ENCODE measurements around the gene PPP1R17. TPM values are rescaled to one million over a fixed set of nuclear protein-coding genes. Genes with fewer than 3 reads are reported as not detected.
A peak's percentile ranks its signal among the peaks of the same experiment; 100 is the strongest.

The PPP1R17 gene
- total and polyA plus RNA-seq, 4 donors: 1.2 to 3.3 (median 2.2) TPM

DNA sequence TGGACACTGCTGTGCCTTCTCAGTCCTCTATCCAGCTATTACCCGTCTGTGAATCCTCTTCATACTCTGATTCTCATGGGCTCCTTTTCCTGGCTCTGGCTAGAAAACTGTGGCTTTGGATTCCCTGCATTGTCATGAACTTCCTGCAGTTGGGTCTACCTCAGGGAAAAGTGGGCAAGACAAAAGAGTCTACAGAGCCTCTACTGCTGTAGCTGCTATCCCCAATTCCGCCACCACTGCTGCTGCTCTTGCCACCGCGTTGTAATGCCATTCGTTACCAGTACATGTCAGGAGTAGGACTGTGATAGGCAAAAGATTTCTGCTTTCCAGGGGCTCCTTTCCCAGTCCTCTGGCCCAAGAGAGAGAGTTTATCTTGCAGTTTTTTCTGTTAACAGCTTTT, 23.9 kb upstream of the PPP1R17 start:
- no peaks in the 10 kb centered on the region for H3K36me3 ChIP-seq (ENCODE audit: control insufficient read depth, insufficient read depth, low read length)
- H3K4me1 ChIP-seq (ENCODE audit: control insufficient read depth, insufficient read depth, low read length): no peaks in the 10 kb centered on the region
- H3K9me3 ChIP-seq (ENCODE audit: control insufficient read depth, insufficient read depth, low read length): no peaks in the 10 kb centered on the region
- 71% methylated on average over 5 of the region's 5 CpGs for WGBS (ENCODE audit: insufficient coverage)
- DNase-seq (ENCODE audit: low read depth in 4 of 6, low spot score in 6 of 6): no peak
- H3K27ac ChIP-seq (ENCODE audit: low read depth, low read length): no peak overlapping the region
- no peak overlapping the region for H3K4me3 ChIP-seq (ENCODE audit: low read depth, low read length)
- no peaks in the 10 kb centered on the region for H3K27me3 ChIP-seq (ENCODE audit: control insufficient read depth, insufficient read depth, low read length)

DNA sequence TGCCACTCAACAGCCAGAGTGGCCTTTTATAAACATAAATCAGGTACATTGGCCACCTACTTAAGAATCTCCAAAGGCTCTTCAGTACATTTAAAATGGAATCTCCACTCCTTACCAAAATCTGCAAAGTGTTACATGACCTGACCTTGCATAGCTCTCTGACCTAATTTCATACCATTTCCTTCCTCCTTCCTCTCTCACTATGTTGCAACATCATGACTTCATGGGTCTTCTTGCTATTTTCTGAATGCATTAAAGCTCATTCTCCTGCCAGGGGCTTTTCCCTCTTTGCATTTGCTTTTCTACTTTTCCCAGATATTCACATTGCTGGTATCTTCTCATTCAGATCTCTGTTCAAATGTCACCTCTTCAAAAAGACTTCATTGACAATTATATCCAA, 22.1 kb upstream of the PPP1R17 start:
- H3K36me3 ChIP-seq (ENCODE audit: control insufficient read depth, insufficient read depth, low read length): no peaks in the 10 kb centered on the region

GRCh38 chr7:31665546-31665945, 21.5 kb upstream of the PPP1R17 start:
- Histone ChIP-seq H3K4me3 (ENCODE audit: low read depth, low read length) (no peak overlapping the region), H3K9me3 (ENCODE audit: control insufficient read depth, insufficient read depth, low read length) (no peaks in the 10 kb centered on the region), H3K27me3 (ENCODE audit: control insufficient read depth, insufficient read depth, low read length) (no peaks in the 10 kb centered on the region), H3K36me3 (ENCODE audit: control insufficient read depth, insufficient read depth, low read length) (no peaks in the 10 kb centered on the region), H3K4me1 (ENCODE audit: control insufficient read depth, insufficient read depth, low read length) (no peaks in the 10 kb centered on the region), H3K27ac (ENCODE audit: low read depth, low read length) (no peak overlapping the region)
- WGBS (ENCODE audit: insufficient coverage): no CpG with 5 or more reads among the region's 1 CpG
- DNase-seq (ENCODE audit: low read depth in 4 of 6, low spot score in 6 of 6): no peak

More for the DNA sequence above, 22.1 kb upstream of the PPP1R17 start:
- no peak overlapping the region for H3K27ac ChIP-seq (ENCODE audit: low read depth, low read length)
- no peaks in the 10 kb centered on the region for H3K9me3 ChIP-seq (ENCODE audit: control insufficient read depth, insufficient read depth, low read length)
- DNase-seq (ENCODE audit: low read depth in 4 of 6, low spot score in 6 of 6): no peak
- H3K4me3 ChIP-seq (ENCODE audit: low read depth, low read length): no peak overlapping the region
- no peaks in the 10 kb centered on the region for H3K4me1 ChIP-seq (ENCODE audit: control insufficient read depth, insufficient read depth, low read length)
- no peaks in the 10 kb centered on the region for H3K27me3 ChIP-seq (ENCODE audit: control insufficient read depth, insufficient read depth, low read length)

DNA sequence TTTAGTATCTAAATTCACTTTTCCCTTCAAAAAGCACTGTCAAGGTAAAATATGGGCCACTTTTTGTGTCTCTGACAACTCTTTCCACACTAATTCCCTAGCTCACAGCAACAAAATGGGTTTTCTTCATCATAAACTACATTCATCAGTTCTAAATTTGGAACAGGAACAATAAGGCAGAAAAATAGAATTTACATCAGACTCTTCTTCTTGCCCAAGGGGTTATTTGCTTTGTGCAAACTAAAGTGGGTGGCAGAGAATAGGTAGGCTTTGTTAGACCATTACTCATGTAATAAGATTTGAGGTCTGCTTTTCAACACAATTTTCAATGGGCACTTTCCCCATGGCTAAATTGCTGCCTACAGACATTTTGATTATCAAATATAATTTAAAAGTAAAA, 17.6 kb upstream of the PPP1R17 start:
- Histone ChIP-seq H3K27ac (ENCODE audit: low read depth, low read length) (no peak overlapping the region), H3K4me3 (ENCODE audit: low read depth, low read length) (no peak overlapping the region), H3K36me3 (ENCODE audit: control insufficient read depth, insufficient read depth, low read length) (no peaks in the 10 kb centered on the region), H3K27me3 (ENCODE audit: control insufficient read depth, insufficient read depth, low read length) (no peaks in the 10 kb centered on the region), H3K9me3 (ENCODE audit: control insufficient read depth, insufficient read depth, low read length) (peaks cover 3% of the 10 kb centered on the region), H3K4me1 (ENCODE audit: control insufficient read depth, insufficient read depth, low read length) (no peaks in the 10 kb centered on the region)
- DNase-seq (ENCODE audit: low read depth in 4 of 6, low spot score in 6 of 6): no peak

GRCh38 chr7:31679574-31680305, 7.3 kb upstream of the PPP1R17 start:
- no peaks in the 10 kb centered on the region for H3K9me3 ChIP-seq (ENCODE audit: control insufficient read depth, insufficient read depth, low read length)
- H3K4me1 ChIP-seq (ENCODE audit: control insufficient read depth, insufficient read depth, low read length): no peaks in the 10 kb centered on the region
- H3K27me3 ChIP-seq (ENCODE audit: control insufficient read depth, insufficient read depth, low read length): no peaks in the 10 kb centered on the region
- WGBS (ENCODE audit: insufficient coverage): 56% methylated on average over 8 of the region's 12 CpGs
- no peak overlapping the region for H3K27ac ChIP-seq (ENCODE audit: low read depth, low read length)
- DNase-seq (ENCODE audit: low read depth in 4 of 6, low spot score in 6 of 6): peak in 2 of 6 donors; percentile 67 to 78
- no peak overlapping the region for H3K4me3 ChIP-seq (ENCODE audit: low read depth, low read length)
- no peaks in the 10 kb centered on the region for H3K36me3 ChIP-seq (ENCODE audit: control insufficient read depth, insufficient read depth, low read length)

GRCh38 chr7:31683445-31684225, 3.4 kb upstream of the PPP1R17 start:
- peaks cover 5% of the 10 kb centered on the region for H3K4me1 ChIP-seq (ENCODE audit: control insufficient read depth, insufficient read depth, low read length)
- H3K27me3 ChIP-seq (ENCODE audit: control insufficient read depth, insufficient read depth, low read length): peaks cover 2% of the 10 kb centered on the region
- no peak overlapping the region for H3K27ac ChIP-seq (ENCODE audit: low read depth, low read length)
- WGBS (ENCODE audit: insufficient coverage): 33% methylated on average over 1 of the region's 5 CpGs
- H3K4me3 ChIP-seq (ENCODE audit: low read depth, low read length): no peak overlapping the region
- DNase-seq (ENCODE audit: low read depth in 4 of 6, low spot score in 6 of 6): no peak
- H3K36me3 ChIP-seq (ENCODE audit: control insufficient read depth, insufficient read depth, low read length): no peaks in the 10 kb centered on the region
- H3K9me3 ChIP-seq (ENCODE audit: control insufficient read depth, insufficient read depth, low read length): no peaks in the 10 kb centered on the region

GRCh38 chr7:31688372-31688771, 1.4 kb downstream of the PPP1R17 start:
- Histone ChIP-seq H3K27ac (ENCODE audit: low read depth, low read length) (no peak overlapping the region), H3K4me1 (ENCODE audit: control insufficient read depth, insufficient read depth, low read length) (peaks cover 5% of the 10 kb centered on the region), H3K27me3 (ENCODE audit: control insufficient read depth, insufficient read depth, low read length) (peaks cover 2% of the 10 kb centered on the region), H3K36me3 (ENCODE audit: control insufficient read depth, insufficient read depth, low read length) (no peaks in the 10 kb centered on the region), H3K4me3 (ENCODE audit: low read depth, low read length) (no peak overlapping the region), H3K9me3 (ENCODE audit: control insufficient read depth, insufficient read depth, low read length) (no peaks in the 10 kb centered on the region)
- WGBS (ENCODE audit: insufficient coverage): 90% methylated on average over 3 of the region's 3 CpGs
- DNase-seq (ENCODE audit: low read depth in 4 of 6, low spot score in 6 of 6): no peak

- no peaks in the 10 kb centered on the region for H3K36me3 ChIP-seq (ENCODE audit: control insufficient read depth, insufficient read depth, low read length)
- no peak overlapping the region for H3K27ac ChIP-seq (ENCODE audit: low read depth, low read length)
- WGBS (ENCODE audit: insufficient coverage): no CpG with 5 or more reads among the region's 2 CpGs
- peaks cover 2% of the 10 kb centered on the region for H3K27me3 ChIP-seq (ENCODE audit: control insufficient read depth, insufficient read depth, low read length)
- H3K4me3 ChIP-seq (ENCODE audit: low read depth, low read length): no peak overlapping the region
- no peaks in the 10 kb centered on the region for H3K9me3 ChIP-seq (ENCODE audit: control insufficient read depth, insufficient read depth, low read length)
- H3K4me1 ChIP-seq (ENCODE audit: control insufficient read depth, insufficient read depth, low read length): peaks cover 5% of the 10 kb centered on the region
- no peak for DNase-seq (ENCODE audit: low read depth in 4 of 6, low spot score in 6 of 6)
Observed at GRCh38 chr7:31688996-31689395, 2.0 kb downstream of the PPP1R17 start.

- H3K27ac ChIP-seq (ENCODE audit: low read depth, low read length): no peak overlapping the region
- no peaks in the 10 kb centered on the region for H3K36me3 ChIP-seq (ENCODE audit: control insufficient read depth, insufficient read depth, low read length)
- H3K4me1 ChIP-seq (ENCODE audit: control insufficient read depth, insufficient read depth, low read length): peaks cover 5% of the 10 kb centered on the region
- 40% methylated on average over 1 of the region's 2 CpGs for WGBS (ENCODE audit: insufficient coverage)
- DNase-seq (ENCODE audit: low read depth in 4 of 6, low spot score in 6 of 6): no peak
- H3K4me3 ChIP-seq (ENCODE audit: low read depth, low read length): no peak overlapping the region
- no peaks in the 10 kb centered on the region for H3K9me3 ChIP-seq (ENCODE audit: control insufficient read depth, insufficient read depth, low read length)
- H3K27me3 ChIP-seq (ENCODE audit: control insufficient read depth, insufficient read depth, low read length): peaks cover 6% of the 10 kb centered on the region
Observed at GRCh38 chr7:31690935-31691334, 3.9 kb downstream of the PPP1R17 start.

DNA sequence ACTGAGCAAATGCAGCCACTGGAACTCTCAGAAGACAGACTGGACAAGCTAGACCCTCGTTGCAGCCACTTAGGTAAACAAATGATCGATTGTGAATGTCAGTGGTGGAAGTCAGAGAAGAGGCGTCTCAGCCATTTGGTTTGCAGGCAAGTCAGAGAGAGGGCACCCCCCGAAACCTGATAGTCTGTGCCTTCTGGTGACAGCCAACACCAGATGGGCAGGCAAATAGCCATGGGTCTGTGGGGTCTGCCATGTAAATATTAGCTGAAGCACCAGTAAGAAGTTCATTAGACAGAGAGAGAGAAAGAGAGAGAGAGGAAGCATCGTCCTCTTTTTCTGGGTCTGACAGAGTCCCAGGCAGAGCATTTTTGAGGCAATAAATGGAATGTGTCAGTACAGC, 5.4 kb downstream of the PPP1R17 start:
- Histone ChIP-seq H3K36me3 (ENCODE audit: control insufficient read depth, insufficient read depth, low read length) (no peaks in the 10 kb centered on the region), H3K27me3 (ENCODE audit: control insufficient read depth, insufficient read depth, low read length) (peaks cover 6% of the 10 kb centered on the region), H3K4me1 (ENCODE audit: control insufficient read depth, insufficient read depth, low read length) (no peaks in the 10 kb centered on the region), H3K4me3 (ENCODE audit: low read depth, low read length) (no peak overlapping the region), H3K27ac (ENCODE audit: low read depth, low read length) (no peak overlapping the region), H3K9me3 (ENCODE audit: control insufficient read depth, insufficient read depth, low read length) (no peaks in the 10 kb centered on the region)
- DNase-seq (ENCODE audit: low read depth in 4 of 6, low spot score in 6 of 6): peak in 1 of 6 donors; percentile 62
- WGBS (ENCODE audit: insufficient coverage): 47% methylated on average over 4 of the region's 5 CpGs
